NCI-H82 (cell line): ENCODE results near the gene DNMT3L.
"Not testable (repeated sequence)": the region's sequence is repeated elsewhere in the genome, so short reads cannot be mapped to it uniquely, and the experiment has no call there.

Experiments
- DNase-seq: peaks from one replicate; lab custom pipeline; 2025; lab: John Stamatoyannopoulos, UW

Gene DNMT3L

GRCh38 chr21:44247904-44248303 lies 13.8 kb downstream of the DNMT3L start:
- not testable (repeated sequence) for DNase-seq

- not testable (repeated sequence) for DNase-seq
Measured at GRCh38 chr21:44243980-44244379, 17.7 kb downstream of the DNMT3L start.

GRCh38 chr21:44241281-44241680 lies 20.4 kb downstream of the DNMT3L start:
- not testable (repeated sequence) for DNase-seq

GRCh38 chr21:44240842-44241241 lies 20.9 kb downstream of the DNMT3L start, which contains the start of gene ICOSLG:
ICOSLG (minus strand) TSS chr21:44240943; CDS start chr21:44240817, 126 bp downstream.
- not testable (repeated sequence) for DNase-seq

GRCh38 chr21:44240353-44240752 lies 21.3 kb downstream of the DNMT3L start:
- not testable (repeated sequence) for DNase-seq

GRCh38 chr21:44229561-44229960 lies 32.1 kb downstream of the DNMT3L start:
- not testable (repeated sequence) for DNase-seq

- not testable (repeated sequence) for DNase-seq
Measured at GRCh38 chr21:44228109-44228508, 33.6 kb downstream of the DNMT3L start.

GRCh38 chr21:44227614-44228013 lies 34.1 kb downstream of the DNMT3L start:
- DNase-seq: not testable (repeated sequence)

GRCh38 chr21:44225605-44226004 lies 36.1 kb downstream of the DNMT3L start:
- DNase-seq: not testable (repeated sequence)

GRCh38 chr21:44223334-44223733 lies 38.4 kb downstream of the DNMT3L start:
- not testable (repeated sequence) for DNase-seq

- DNase-seq: not testable (repeated sequence)
Measured at GRCh38 chr21:44220674-44221073, 41.0 kb downstream of the DNMT3L start.

GRCh38 chr21:44218461-44218860 lies 43.2 kb downstream of the DNMT3L start:
- not testable (repeated sequence) for DNase-seq

- DNase-seq: not testable (repeated sequence)
Measured at GRCh38 chr21:44211978-44212377, 49.7 kb downstream of the DNMT3L start.

GRCh38 chr21:44211574-44211973 lies 50.1 kb downstream of the DNMT3L start:
- DNase-seq: not testable (repeated sequence)

- DNase-seq: not testable (repeated sequence)
Measured at GRCh38 chr21:44207860-44208646, 53.6 kb downstream of the DNMT3L start.

- not testable (repeated sequence) for DNase-seq
Measured at GRCh38 chr21:44206698-44207676, 54.7 kb downstream of the DNMT3L start.

- DNase-seq: not testable (repeated sequence)
Measured at GRCh38 chr21:44206187-44206586, 55.5 kb downstream of the DNMT3L start.

GRCh38 chr21:44202590-44203299 lies 59.0 kb downstream of the DNMT3L start:
- not testable (repeated sequence) for DNase-seq

GRCh38 chr21:44199997-44200396 lies 61.7 kb downstream of the DNMT3L start:
- not testable (repeated sequence) for DNase-seq

- no peak for DNase-seq
Measured at GRCh38 chr21:44199448-44199847, 62.2 kb downstream of the DNMT3L start.

GRCh38 chr21:44197156-44197516 lies 64.6 kb downstream of the DNMT3L start:
- DNase-seq: not testable (repeated sequence)
